Peyer's patch (tissue), 4 donors: ENCODE results near the gene GAMT.

Experiments
- CTCF ChIP-seq, 6 experiments: fragments of 450-650 bp in 4 of 6; fragments of 200-600 bp in 2 of 6; sonication (generic) in 1 of 6; IDR thresholded peaks; one replicate each; pipeline ENCODE4 v1.5.1; 2017 to 2019; ENCODE audit warnings: antibody characterized with exemption in 6 of 6, mild to moderate bottlenecking in 3 of 6, moderate library complexity in 1 of 6
- POLR2A ChIP-seq, 2 donors: fragments of 450-650 bp; IDR thresholded peaks; one replicate each; pipeline ENCODE4 v1.5.1; 2017; ENCODE audit warnings: antibody characterized with exemption in 2 of 2, mild to moderate bottlenecking in 2 of 2, moderate library complexity in 2 of 2

- TF ChIP-seq CTCF (IDR thresholded peaks at IDR 0.05) (no peak), POLR2A (IDR thresholded peaks at IDR 0.05) (no peak)
Observed at GRCh38 chr19:1441677-1442438, 40.5 kb upstream of the GAMT start.
